H9 (cell line): ENCODE results near the gene YWHAB. TPM values are rescaled to one million over a fixed set of nuclear protein-coding genes. Genes with fewer than 3 reads are reported as not detected.

ENCODE experiments used
- DNase-seq: peaks from one replicate; pipeline ENCODE4 v3.0.0-alpha.2; 2017
- H2AFZ ChIP-seq: one replicate; pipeline ENCODE4 v1.6.1; 2013; ENCODE audit warnings: mild to moderate bottlenecking, low read length, control low read depth, moderate library complexity
- H2AK5ac ChIP-seq: 2 replicates; pipeline ENCODE4 v1.6.1; 2013; ENCODE audit warnings: low read length, control low read depth, mixed read lengths; ENCODE audit not compliant: insufficient read length
- H2BK120ac ChIP-seq: one replicate; pipeline ENCODE4 v1.6.1; 2013; ENCODE audit warnings: low read depth, mild to moderate bottlenecking, low read length, control low read depth, inconsistent platforms; ENCODE audit not compliant: poor library complexity, severe bottlenecking
- H2BK12ac ChIP-seq: 2 replicates; pipeline ENCODE4 v1.6.1; 2013; ENCODE audit warnings: low read length, control low read depth, mixed read lengths, low read depth; ENCODE audit not compliant: insufficient read length
- H2BK15ac ChIP-seq: 2 replicates; pipeline ENCODE4 v1.6.1; 2013; ENCODE audit warnings: low read depth, low read length, control low read depth
- H2BK20ac ChIP-seq: one replicate; pipeline ENCODE4 v1.6.1; 2013; ENCODE audit warnings: low read depth, mild to moderate bottlenecking, low read length, control low read depth, inconsistent platforms; ENCODE audit not compliant: poor library complexity, severe bottlenecking
- H2BK5ac ChIP-seq: 2 replicates; pipeline ENCODE4 v1.6.1; 2013; ENCODE audit warnings: low read length, control low read depth, mixed read lengths; ENCODE audit not compliant: insufficient read length
- H3K14ac ChIP-seq: 2 replicates; pipeline ENCODE4 v1.6.1; 2013; ENCODE audit warnings: low read length, control low read depth; ENCODE audit not compliant: insufficient read depth
- H3K18ac ChIP-seq: 2 replicates; pipeline ENCODE4 v1.6.1; 2013; ENCODE audit warnings: low read depth, mild to moderate bottlenecking, mixed read lengths, low read length, control low read depth; ENCODE audit not compliant: insufficient read length
- H3K23ac ChIP-seq: 2 replicates; pipeline ENCODE4 v1.6.1; 2013; ENCODE audit warnings: low read length, control low read depth, mixed read lengths, low read depth; ENCODE audit not compliant: insufficient read length
- H3K23me2 ChIP-seq: 2 replicates; pipeline ENCODE4 v1.6.1; 2013; ENCODE audit warnings: low read depth, mild to moderate bottlenecking, mixed read lengths, low read length, control low read depth; ENCODE audit not compliant: insufficient read length, poor library complexity, severe bottlenecking
- H3K27ac ChIP-seq: 2 replicates; pipeline ENCODE4 v1.5.1; 2013; ENCODE audit warnings: low read length, control low read depth, mixed read lengths, low read depth; ENCODE audit not compliant: insufficient read length
- H3K27me3 ChIP-seq: 2 replicates; pipeline ENCODE4 v1.6.1; 2013; ENCODE audit warnings: low read length, control low read depth, inconsistent platforms; ENCODE audit not compliant: insufficient read depth
- H3K4ac ChIP-seq: 2 replicates; pipeline ENCODE4 v1.6.1; 2013; ENCODE audit warnings: low read depth, mild to moderate bottlenecking, control low read depth, inconsistent platforms, low read length, moderate library complexity
- H3K4me1 ChIP-seq: 2 replicates; pipeline ENCODE4 v1.6.1; 2013; ENCODE audit warnings: low read length, control low read depth, inconsistent platforms; ENCODE audit not compliant: insufficient read depth
- H3K4me2 ChIP-seq: 2 replicates; pipeline ENCODE4 v1.6.1; 2013; ENCODE audit warnings: low read length, control low read depth, mixed read lengths; ENCODE audit not compliant: insufficient read length, insufficient read depth
- H3K56ac ChIP-seq: 2 replicates; pipeline ENCODE4 v1.6.1; 2013; ENCODE audit warnings: low read depth, mild to moderate bottlenecking, mixed read lengths, low read length, control low read depth; ENCODE audit not compliant: insufficient read length
- H3K79me1 ChIP-seq: 2 replicates; pipeline ENCODE4 v1.6.1; 2013; ENCODE audit warnings: low read depth, mild to moderate bottlenecking, moderate library complexity, low read length, control low read depth, inconsistent platforms; ENCODE audit not compliant: insufficient read depth, poor library complexity, severe bottlenecking
- H3K79me2 ChIP-seq: 2 replicates; pipeline ENCODE4 v1.6.1; 2013; ENCODE audit warnings: low read length, control low read depth, inconsistent platforms; ENCODE audit not compliant: insufficient read depth
- H3K9ac ChIP-seq: 2 replicates; pipeline ENCODE4 v1.6.1; 2013; ENCODE audit warnings: low read length, control low read depth, mixed read lengths; ENCODE audit not compliant: insufficient read length; ENCODE audit errors: extremely low read depth
- H3K9me3 ChIP-seq: one replicate; pipeline ENCODE4 v1.6.1; 2013; ENCODE audit warnings: low read depth, low read length, inconsistent platforms; ENCODE audit not compliant: control insufficient read depth
- H3T11ph ChIP-seq: one replicate; pipeline ENCODE4 v1.6.1; 2013; ENCODE audit warnings: mild to moderate bottlenecking, low read length, control low read depth, inconsistent platforms
- H4K20me1 ChIP-seq: one replicate; pipeline ENCODE4 v1.6.1; 2013; ENCODE audit not compliant: control insufficient read depth, insufficient read length, insufficient read depth
- H4K5ac ChIP-seq: 2 replicates; pipeline ENCODE4 v1.6.1; 2013; ENCODE audit warnings: low read depth, mild to moderate bottlenecking, mixed read lengths, low read length, control low read depth; ENCODE audit not compliant: insufficient read length
- H4K8ac ChIP-seq: replicated peaks from 2 replicates; pipeline ENCODE4 v1.6.1; 2013; ENCODE audit warnings: low read length, control low read depth, mixed read lengths, low read depth; ENCODE audit not compliant: insufficient read length
- H4K91ac ChIP-seq: 2 replicates; pipeline ENCODE4 v1.6.1; 2013; ENCODE audit warnings: low read depth, mild to moderate bottlenecking, moderate library complexity, mixed read lengths, low read length, control low read depth; ENCODE audit not compliant: insufficient read length
- H3K27ac Mint-ChIP-seq, 3 experiments: 2 replicates in 2 of 3; 3 replicates in 1 of 3; pipeline ENCODE4 v1.8.0; 2020 to 2021; ENCODE audit warnings: mixed read lengths in 3 of 3, mild to moderate bottlenecking in 1 of 3, moderate library complexity in 1 of 3
- H3K27me3 Mint-ChIP-seq: 2 replicates; pipeline ENCODE4 v1.8.0; 2021; ENCODE audit warnings: low read depth, mild to moderate bottlenecking, moderate library complexity, mixed read lengths
- H3K36me3 Mint-ChIP-seq, 3 experiments: 2 replicates in 2 of 3; 3 replicates in 1 of 3; pipeline ENCODE4 v1.8.0; 2020 to 2021; ENCODE audit warnings: low read depth in 3 of 3, mixed read lengths in 3 of 3; ENCODE audit not compliant: insufficient read depth in 1 of 3
- H3K4me1 Mint-ChIP-seq, 2 experiments: 2 replicates each; pipeline ENCODE4 v1.8.0; 2020; ENCODE audit warnings: mixed read lengths in 2 of 2
- H3K4me3 Mint-ChIP-seq, 2 experiments: 2 replicates in 1 of 2; 3 replicates in 1 of 2; pipeline ENCODE4 v1.8.0; 2020 to 2021; ENCODE audit warnings: mild to moderate bottlenecking in 2 of 2, mixed read lengths in 2 of 2, moderate library complexity in 1 of 2
- H3K9me3 Mint-ChIP-seq, 2 experiments: 2 replicates in 1 of 2; 3 replicates in 1 of 2; pipeline ENCODE4 v1.8.0; 2020; ENCODE audit warnings: mild to moderate bottlenecking in 2 of 2, mixed read lengths in 2 of 2, moderate library complexity in 1 of 2
- CTCF ChIP-seq: fragments of 200-600 bp; sonication (generic); conservative IDR thresholded peaks from 3 replicates; pipeline ENCODE4 v1.8.0; 2021; ENCODE audit warnings: antibody characterized with exemption, mild to moderate bottlenecking
- WGBS: extraction: QIAGEN DNeasy Blood & Tissue Kit; methylation state at CpG from one replicate; pipeline ENCODE4 v1.1.7; 2013; ENCODE audit warnings: missing lambda C conversion rate, low lambda C conversion rate, mixed read lengths; ENCODE audit not compliant: insufficient read length; ENCODE audit errors: extremely low coverage; 5-methylcytosine and 5-hydroxymethylcytosine counted together
- total RNA-seq: library from RNA; stranded (reverse); gene quantifications from 2 replicates; pipeline ENCODE4 v1.2.1, GENCODE V29; 2021

The YWHAB gene
- total RNA-seq, 1 experiment from 2014 or later: 203 TPM

- H3K4me3 Mint-ChIP-seq: no peak overlapping the region
- H2AK5ac ChIP-seq: no peak overlapping the region
Observed at GRCh38 chr20:44840826-44841225, 44.7 kb upstream of the YWHAB start.

More at GRCh38 chr20:44840826-44841225, 44.7 kb upstream of the YWHAB start:
- Histone ChIP-seq H2BK5ac (no peak overlapping the region), H3K4me1 (peaks cover 2% of the 10 kb centered on the region; the same call in 1 of the 2 replicates), H3T11ph (no peak overlapping the region), H3K9ac (no peak overlapping the region), H3K23ac (no peak overlapping the region), H3K4me2 (no peak overlapping the region), H2BK15ac (no peak overlapping the region), H2BK120ac (no peak overlapping the region), H3K23me2 (no peaks in the 10 kb centered on the region), H3K4ac (no peak overlapping the region), H3K79me1 (no peaks in the 10 kb centered on the region), H3K27ac (no peak overlapping the region), H4K5ac (no peak overlapping the region), H4K20me1 (no peaks in the 10 kb centered on the region), H3K9me3 (no peaks in the 10 kb centered on the region), H3K18ac (no peak overlapping the region), H3K56ac (no peak overlapping the region), H2BK12ac (no peak overlapping the region), H2AFZ (no peak overlapping the region), H3K27me3 (no peaks in the 10 kb centered on the region), H4K91ac (no peak overlapping the region), H3K79me2 (no peaks in the 10 kb centered on the region), H2BK20ac (no peak overlapping the region), H3K14ac (no peak overlapping the region), H4K8ac (no peak overlapping the region)
- no peak for TF ChIP-seq CTCF
- no peak for DNase-seq
- Mint-ChIP-seq H3K9me3 (peaks cover 4 to 5% of the 10 kb centered on the region in 2 experiments), H3K27ac (no peak overlapping the region), H3K4me1 (0 out of 4 replicates have a peak, but pooled peaks cover 0 to 4% of the 10 kb centered on the region in 2 experiments), H3K36me3 (peaks cover 0 to 6% (median 4%) of the 10 kb centered on the region in 3 experiments; a peak in 6 of 7 replicates), H3K27me3 (peaks cover 12% of the 10 kb centered on the region; the same call in 1 of the 2 replicates)
- WGBS: no CpG with 5 or more reads among the region's 5 CpGs
